ENCODE data around the gene CHST3. TPM values are rescaled to one million over a fixed set of nuclear protein-coding genes. Genes with fewer than 3 reads are reported as not detected.

Gene CHST3
- total and polyA plus RNA-seq, 10 of the 15 experiments (the other 5 are each of a cell fraction or from before 2014, with no cell fraction given) = 0.03 to 0.50 (median 0.05) TPM; not detected in 2

- no peak overlapping the region for H2AFZ ChIP-seq (ENCODE audit: control insufficient read depth, low read depth, low read length)
- SMC1A ChIA-PET (ENCODE audit: uncharacterized antibody, unreplicated experiment) = interaction anchor here (0.8 to 1.0 kb wide), 2 partner anchors 31 to 85 kb away, joined by 3 to 5 read pairs; no protein-coding TSS in a partner anchor
- peak overlapping the region; percentile 16; the same call in 1 of the 2 replicates for H3K4me3 ChIP-seq
- H3K27me3 ChIP-seq (replicated peaks in 1 of 2; ENCODE audit: control insufficient read depth in 2 of 2, insufficient read depth in 2 of 2, low read length in 1 of 2) = peaks cover 0 to 3% of the 10 kb centered on the region in 2 experiments; a peak in 2 of 4 replicates
- in situ Hi-C loops (cut with MboI) = no loop called here
- H3K9ac ChIP-seq (ENCODE audit: control insufficient read depth, insufficient read depth, low read length) = no peak overlapping the region
- no peak overlapping the region for H3K27ac ChIP-seq (ENCODE audit: control insufficient read depth, insufficient read depth)
- intact Hi-C loops (cut with micrococcal nuclease; ENCODE audit: unreplicated experiment) = loop anchor here (2.0 kb wide), 1 partner anchor 85 kb away; no protein-coding TSS in a partner anchor
- H3K9me3 ChIP-seq (replicated peaks; ENCODE audit: control insufficient read depth, insufficient read depth, low read length) = no peaks in the 10 kb centered on the region
- H3K4me2 ChIP-seq (ENCODE audit: control insufficient read depth, insufficient read depth) = peak overlapping the region; percentile 49; the same call in 1 of the 2 replicates
- DNase-seq (ENCODE audit: low read depth, low spot score) (no peak), FAIRE-seq (no peak), ATAC-seq (peak; percentile 30)
- WGBS (ENCODE audit: insufficient coverage, insufficient replicate concordance, low lambda C conversion rate, missing lambda C conversion rate) = 47% methylated on average over 41 of the region's 42 CpGs
- H3K79me2 ChIP-seq (ENCODE audit: control insufficient read depth, insufficient read depth, low read length) = no peaks in the 10 kb centered on the region
- POLR2A ChIA-PET = no interaction called here
- CTCF ChIA-PET = interaction anchor here (1.4 kb wide), 1 partner anchor 85 kb away, joined by 4 read pairs; no protein-coding TSS in a partner anchor
- H3K36me3 ChIP-seq (ENCODE audit: control insufficient read depth in 2 of 2, insufficient read depth in 2 of 2, low read length in 1 of 2) = no peaks in the 10 kb centered on the region
- no TSS peak for BruUV-seq (replicated peaks)
- H3K4me1 ChIP-seq (ENCODE audit: control insufficient read depth, insufficient read depth, low read length) = no peaks in the 10 kb centered on the region
- RAD21 ChIA-PET (ENCODE audit: unreplicated experiment) = interaction anchor here (0.6 to 1.4 kb wide), 2 partner anchors 19 to 367 kb away, joined by 4 read pairs; no protein-coding TSS in a partner anchor
- 0 out of 2 replicates have a peak, but pooled peaks have one; percentile 38 for TF ChIP-seq EZH2 (IDR thresholded peaks at IDR 0.05; ENCODE audit: borderline replicate concordance, control insufficient read depth, low read depth, low read length)
- TF ChIP-seq MYB (IDR thresholded peaks at IDR 0.05; ENCODE audit: borderline replicate concordance, low read depth, low read length) = no peak
- H4K20me1 ChIP-seq (ENCODE audit: control insufficient read depth, insufficient read depth) = no peaks in the 10 kb centered on the region
Observed at GRCh38 chr10:71963351-71964097, 671 bp upstream of the CHST3 start.

GRCh38 chr10:71964743-71965515, 734 bp downstream of the CHST3 start:
- H3K9me3 ChIP-seq (replicated peaks; ENCODE audit: control insufficient read depth, insufficient read depth, low read length) = no peaks in the 10 kb centered on the region
- in situ Hi-C loops (cut with MboI) (no loop called here), intact Hi-C loops (cut with micrococcal nuclease; ENCODE audit: unreplicated experiment) (loop anchor here (2.0 kb wide), 1 partner anchor 84 kb away; no protein-coding TSS in a partner anchor)
- no peaks in the 10 kb centered on the region for H3K79me2 ChIP-seq (ENCODE audit: control insufficient read depth, insufficient read depth, low read length)
- H3K4me3 ChIP-seq = peak overlapping the region; percentile 16; the same call in 1 of the 2 replicates
- peaks cover 0 to 3% of the 10 kb centered on the region in 2 experiments; a peak in 2 of 4 replicates for H3K27me3 ChIP-seq (replicated peaks in 1 of 2; ENCODE audit: control insufficient read depth in 2 of 2, insufficient read depth in 2 of 2, low read length in 1 of 2)
- RAD21 ChIA-PET (ENCODE audit: unreplicated experiment) = interaction anchor here (1.2 to 1.5 kb wide), 2 partner anchors 17 to 84 kb away, joined by 4 read pairs; no protein-coding TSS in a partner anchor
- no peaks in the 10 kb centered on the region for H3K36me3 ChIP-seq (ENCODE audit: control insufficient read depth in 2 of 2, insufficient read depth in 2 of 2, low read length in 1 of 2)
- CTCF ChIA-PET = no interaction called here
- H2AFZ ChIP-seq (ENCODE audit: control insufficient read depth, low read depth, low read length) = no peak overlapping the region; the same call in none of the 2 replicates
- FAIRE-seq (no peak), DNase-seq (ENCODE audit: low read depth, low spot score) (no peak), ATAC-seq (peak; percentile 62)
- WGBS (ENCODE audit: insufficient coverage, insufficient replicate concordance, low lambda C conversion rate, missing lambda C conversion rate) = 19% methylated on average over 45 of the region's 48 CpGs
- no peak overlapping the region for H3K9ac ChIP-seq (ENCODE audit: control insufficient read depth, insufficient read depth, low read length)
- H4K20me1 ChIP-seq (ENCODE audit: control insufficient read depth, insufficient read depth) = no peaks in the 10 kb centered on the region
- H3K4me2 ChIP-seq (ENCODE audit: control insufficient read depth, insufficient read depth) = peak overlapping the region; percentile 49; the same call in 1 of the 2 replicates
- no peak overlapping the region for H3K27ac ChIP-seq (ENCODE audit: control insufficient read depth, insufficient read depth)
- SMC1A ChIA-PET (ENCODE audit: uncharacterized antibody, unreplicated experiment) = interaction anchor here (1.3 kb wide), 1 partner anchor 83 kb away, joined by 4 read pairs; no protein-coding TSS in a partner anchor
- H3K4me1 ChIP-seq (ENCODE audit: control insufficient read depth, insufficient read depth, low read length) = no peaks in the 10 kb centered on the region
- BruUV-seq (replicated peaks) = no TSS peak
- POLR2A ChIA-PET = interaction anchor here (0.5 kb wide), 1 partner anchor 17 kb away, joined by 3 read pairs; no protein-coding TSS in a partner anchor
- TF ChIP-seq BRCA1 (IDR thresholded peaks at IDR 0.05; ENCODE audit: low read depth, low read length) = no peak
- TF ChIP-seq SMC3 (IDR thresholded peaks at IDR 0.05; ENCODE audit: borderline replicate concordance, low read length) = no peak
- no peak for TF ChIP-seq ELK1 (IDR thresholded peaks at IDR 0.05; ENCODE audit: low read depth, low read length)
- TF ChIP-seq GATAD2B (conservative IDR thresholded peaks at IDR 0.05; ENCODE audit: low read depth) = 0 out of 2 replicates have a peak, but pooled peaks have one; percentile 43

Data from GM12878 (cell line).